22Rv1 (cell line): ENCODE measurements around the gene CHDH.

Experiments
- H3K27ac ChIP-seq: fragments of 450-650 bp; 2 replicates; pipeline ENCODE4 v1.5.1; 2017
- ZFX ChIP-seq: fragments of 450-650 bp; IDR thresholded peaks from 2 replicates; pipeline ENCODE4 v1.6.1; 2017; ENCODE audit warnings: antibody characterized with exemption, borderline replicate concordance
- TF ChIP-seq, protein P1 (sequence below): fragments of 450-650 bp; IDR thresholded peaks from 2 replicates; pipeline ENCODE4 v1.5.1; 2017; ENCODE audit warnings: mild to moderate bottlenecking

The CHDH gene

DNA sequence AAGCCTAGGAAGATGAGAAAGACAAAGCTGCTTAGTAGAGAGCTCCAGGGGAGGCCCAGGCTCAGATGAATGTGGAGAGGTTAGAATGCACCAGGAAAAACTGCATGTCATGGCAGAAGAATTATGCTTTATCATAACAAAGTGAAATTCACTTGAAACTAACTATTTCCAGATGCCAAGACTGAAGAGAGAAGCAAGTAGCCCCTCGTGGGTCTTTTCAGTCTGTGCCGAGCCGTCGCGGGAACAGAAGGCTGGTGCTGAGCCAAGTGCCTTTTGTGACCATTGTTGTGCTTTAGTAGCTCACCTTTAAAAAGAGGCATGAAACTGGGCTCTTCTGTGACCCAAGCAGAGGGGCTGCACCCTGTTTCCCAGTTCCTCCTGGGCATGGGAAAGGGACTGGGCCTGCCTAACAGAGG is 73.2 kb downstream of the CHDH start:
- TF ChIP-seq, protein P1, sequence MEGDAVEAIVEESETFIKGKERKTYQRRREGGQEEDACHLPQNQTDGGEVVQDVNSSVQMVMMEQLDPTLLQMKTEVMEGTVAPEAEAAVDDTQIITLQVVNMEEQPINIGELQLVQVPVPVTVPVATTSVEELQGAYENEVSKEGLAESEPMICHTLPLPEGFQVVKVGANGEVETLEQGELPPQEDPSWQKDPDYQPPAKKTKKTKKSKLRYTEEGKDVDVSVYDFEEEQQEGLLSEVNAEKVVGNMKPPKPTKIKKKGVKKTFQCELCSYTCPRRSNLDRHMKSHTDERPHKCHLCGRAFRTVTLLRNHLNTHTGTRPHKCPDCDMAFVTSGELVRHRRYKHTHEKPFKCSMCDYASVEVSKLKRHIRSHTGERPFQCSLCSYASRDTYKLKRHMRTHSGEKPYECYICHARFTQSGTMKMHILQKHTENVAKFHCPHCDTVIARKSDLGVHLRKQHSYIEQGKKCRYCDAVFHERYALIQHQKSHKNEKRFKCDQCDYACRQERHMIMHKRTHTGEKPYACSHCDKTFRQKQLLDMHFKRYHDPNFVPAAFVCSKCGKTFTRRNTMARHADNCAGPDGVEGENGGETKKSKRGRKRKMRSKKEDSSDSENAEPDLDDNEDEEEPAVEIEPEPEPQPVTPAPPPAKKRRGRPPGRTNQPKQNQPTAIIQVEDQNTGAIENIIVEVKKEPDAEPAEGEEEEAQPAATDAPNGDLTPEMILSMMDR, result no peak
- TF ChIP-seq ZFX, result no peak
- no peak overlapping the region for H3K27ac ChIP-seq

DNA sequence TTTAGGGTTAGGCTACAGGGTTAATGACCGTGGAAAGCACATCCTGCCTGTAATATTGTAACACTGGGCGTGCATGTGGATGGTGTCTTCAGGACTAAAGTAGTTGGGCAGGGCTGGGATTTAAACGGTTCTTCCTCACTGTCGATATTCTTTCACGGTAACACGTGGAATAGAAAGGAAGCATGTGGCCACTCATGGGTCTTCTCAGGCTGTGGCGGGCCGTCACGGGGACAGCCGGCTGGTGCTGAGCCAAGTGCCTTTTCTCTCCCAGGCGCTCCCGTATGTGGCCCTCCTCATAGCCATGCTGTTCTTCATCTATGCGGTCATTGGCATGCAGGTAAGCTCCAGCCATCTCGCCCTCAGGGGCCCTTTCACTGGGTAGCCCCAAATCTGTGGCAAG is 73.7 kb downstream of the CHDH start:
- TF ChIP-seq, protein P1, result no peak
- TF ChIP-seq ZFX, result no peak
- no peak overlapping the region for H3K27ac ChIP-seq

DNA sequence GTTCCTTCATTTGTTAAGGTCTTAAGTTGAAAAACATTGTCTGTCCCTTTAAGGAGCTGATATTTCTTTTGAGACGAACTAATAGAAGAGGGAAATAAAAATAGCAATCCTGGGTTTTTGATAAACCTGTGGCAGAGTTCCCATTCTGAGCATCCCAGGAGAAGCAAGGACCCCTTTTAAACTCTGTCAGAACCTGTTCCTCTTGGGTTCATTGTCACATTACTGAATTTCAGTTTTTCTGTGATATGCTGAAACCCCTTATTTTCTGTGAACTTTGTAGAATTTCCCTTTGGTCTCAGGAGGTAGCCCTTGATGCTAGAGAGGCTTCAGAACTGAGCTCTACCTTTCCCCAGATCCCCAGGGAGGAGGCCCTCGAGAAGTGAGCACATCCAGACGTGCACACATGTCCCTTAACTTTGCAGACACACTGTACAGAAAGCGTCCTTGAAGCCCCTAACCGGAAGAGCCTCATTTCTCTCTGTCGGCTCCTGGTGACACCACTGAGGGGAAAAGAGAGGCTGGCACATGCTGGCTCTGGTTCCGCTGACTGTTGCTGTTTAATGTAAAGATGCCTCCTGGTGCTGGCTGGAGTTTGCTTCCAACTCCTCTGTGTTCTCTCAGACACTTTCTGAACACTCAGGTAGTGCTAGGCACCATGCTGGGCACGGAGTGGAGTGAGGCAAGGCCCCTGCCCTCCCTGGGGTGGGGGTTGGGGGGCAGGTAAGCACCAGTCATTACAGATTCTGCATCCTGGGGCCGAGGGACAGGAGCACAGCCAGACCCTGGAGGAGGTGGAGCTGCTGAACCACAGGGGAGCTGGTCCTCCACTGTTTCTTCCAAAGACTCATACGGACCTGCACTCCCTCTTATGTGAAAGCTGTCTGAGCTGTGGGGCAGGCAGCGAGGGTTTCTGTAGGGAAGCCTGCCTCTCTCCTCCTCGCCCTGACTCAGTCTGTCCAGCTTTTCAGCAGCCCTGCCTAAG is 77.5 kb downstream of the CHDH start:
- no peak overlapping the region for H3K27ac ChIP-seq
- no peak for TF ChIP-seq ZFX
- TF ChIP-seq, protein P1, result no peak

DNA sequence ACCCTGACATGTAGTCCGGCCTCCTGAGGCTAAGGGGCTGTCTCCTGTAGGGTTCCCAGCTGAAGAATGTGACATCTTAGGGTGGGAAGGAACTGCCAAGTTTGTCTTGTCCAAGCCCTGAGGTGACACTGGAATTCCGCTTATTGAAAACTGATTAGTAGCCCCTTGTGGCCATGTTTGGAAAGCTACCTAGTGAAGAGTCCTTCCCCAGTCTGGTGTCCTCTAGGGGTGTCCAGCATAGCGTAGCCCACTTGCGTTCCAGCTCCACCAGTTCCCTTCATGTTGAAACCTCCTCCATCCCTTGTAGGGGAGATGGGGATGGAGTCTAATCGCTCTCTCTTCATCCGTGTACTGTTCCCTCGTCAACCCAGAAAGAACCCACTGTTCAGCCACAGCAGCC is 79.5 kb downstream of the CHDH start:
- TF ChIP-seq ZFX, result no peak
- TF ChIP-seq, protein P1, result no peak

DNA sequence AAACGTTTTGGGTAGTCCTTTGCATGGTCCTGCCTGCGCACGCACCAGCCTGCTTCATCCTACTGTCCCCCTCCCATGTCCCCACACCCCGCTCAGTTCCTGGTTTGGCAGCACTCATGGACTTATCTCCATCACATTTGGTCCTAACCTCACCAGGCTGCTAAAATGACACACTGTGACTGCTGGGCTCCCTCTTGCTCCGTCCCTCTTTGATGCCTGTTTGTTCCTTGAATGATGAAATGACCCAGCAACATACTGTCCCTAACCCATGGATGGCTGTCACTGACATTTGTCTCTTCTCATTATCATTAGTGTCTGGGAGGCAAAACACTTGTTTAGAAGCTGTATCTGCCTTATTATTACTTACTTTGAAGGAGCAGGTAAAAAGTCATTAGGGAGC is 80.5 kb downstream of the CHDH start:
- no peak for TF ChIP-seq ZFX
- TF ChIP-seq, protein P1, result no peak
- H3K27ac ChIP-seq, result no peak overlapping the region

More for the DNA sequence above, 79.5 kb downstream of the CHDH start:
- no peak overlapping the region for H3K27ac ChIP-seq

DNA sequence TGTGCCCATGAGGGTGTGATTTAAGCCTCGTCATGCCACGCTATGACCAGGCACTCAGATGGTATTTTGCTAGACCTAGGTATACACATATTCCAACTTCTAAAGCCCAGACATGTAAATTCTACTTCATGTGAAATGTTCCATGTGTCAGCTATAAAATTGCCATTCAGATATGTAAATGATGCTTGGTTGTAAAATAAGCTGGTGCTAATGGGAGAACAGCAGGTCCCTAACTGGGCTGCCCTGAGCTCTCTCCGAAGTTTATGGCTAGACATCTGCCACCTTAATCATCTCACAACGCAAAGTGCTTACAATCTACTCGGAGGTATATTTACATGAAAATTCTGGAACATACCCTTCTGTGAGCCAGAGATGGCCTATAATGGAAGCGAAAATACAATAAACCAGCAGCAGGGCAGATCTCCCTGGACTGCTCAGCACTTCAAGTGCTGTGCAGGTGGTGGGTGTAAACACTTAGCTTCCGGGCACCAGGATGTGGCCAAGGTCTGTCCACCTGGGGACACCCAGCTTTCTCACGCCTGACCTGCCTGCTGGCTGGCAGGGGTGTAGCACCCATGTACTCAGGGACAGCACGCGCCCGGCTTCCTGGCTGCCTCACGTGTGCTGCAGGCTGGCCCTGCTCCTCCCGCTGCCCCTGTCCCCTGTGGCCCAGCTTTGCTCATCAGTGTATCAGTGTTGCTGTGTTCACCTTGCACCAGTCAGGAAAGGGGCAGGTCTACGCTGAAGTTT is 82.0 kb downstream of the CHDH start:
- TF ChIP-seq, protein P1, result no peak
- TF ChIP-seq ZFX, result no peak
- no peak overlapping the region for H3K27ac ChIP-seq

DNA sequence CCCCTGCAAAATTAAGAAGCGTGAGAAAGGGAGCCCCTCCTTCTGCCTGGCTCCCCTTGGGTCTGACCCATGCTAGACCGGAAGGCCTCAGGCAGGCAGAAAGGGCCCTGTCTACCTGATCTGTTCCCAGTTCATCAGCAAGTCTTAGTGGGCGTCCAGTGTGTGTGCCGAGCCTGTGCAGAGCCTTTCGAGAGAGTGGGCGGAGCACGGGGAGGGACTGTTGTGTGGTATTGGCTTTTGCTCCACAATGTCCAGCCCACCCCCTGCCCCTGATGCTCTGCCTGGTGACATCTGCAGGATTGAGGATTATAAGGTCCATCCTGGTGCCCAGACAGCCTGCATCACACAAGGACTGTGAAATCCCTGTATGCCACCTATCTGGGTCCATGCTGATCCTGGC is 82.9 kb downstream of the CHDH start:
- H3K27ac ChIP-seq, result no peak overlapping the region
- no peak for TF ChIP-seq ZFX
- TF ChIP-seq, protein P1, result no peak
